Lower leg skin (tissue), 3 donors: ENCODE results near the gene UNC13A.

ENCODE experiments used
- CTCF ChIP-seq, 3 donors: fragments of 450-650 bp; IDR thresholded peaks; one replicate each; pipeline ENCODE4 v1.5.1; 2016; ENCODE audit warnings: antibody characterized with exemption in 3 of 3, mild to moderate bottlenecking in 3 of 3, moderate library complexity in 2 of 3
- POLR2A ChIP-seq, 2 donors: fragments of 450-650 bp; IDR thresholded peaks; one replicate each; pipeline ENCODE4 v1.6.1; 2016 to 2017; ENCODE audit warnings: antibody characterized with exemption in 2 of 2, mild to moderate bottlenecking in 1 of 2, moderate library complexity in 1 of 2

DNA sequence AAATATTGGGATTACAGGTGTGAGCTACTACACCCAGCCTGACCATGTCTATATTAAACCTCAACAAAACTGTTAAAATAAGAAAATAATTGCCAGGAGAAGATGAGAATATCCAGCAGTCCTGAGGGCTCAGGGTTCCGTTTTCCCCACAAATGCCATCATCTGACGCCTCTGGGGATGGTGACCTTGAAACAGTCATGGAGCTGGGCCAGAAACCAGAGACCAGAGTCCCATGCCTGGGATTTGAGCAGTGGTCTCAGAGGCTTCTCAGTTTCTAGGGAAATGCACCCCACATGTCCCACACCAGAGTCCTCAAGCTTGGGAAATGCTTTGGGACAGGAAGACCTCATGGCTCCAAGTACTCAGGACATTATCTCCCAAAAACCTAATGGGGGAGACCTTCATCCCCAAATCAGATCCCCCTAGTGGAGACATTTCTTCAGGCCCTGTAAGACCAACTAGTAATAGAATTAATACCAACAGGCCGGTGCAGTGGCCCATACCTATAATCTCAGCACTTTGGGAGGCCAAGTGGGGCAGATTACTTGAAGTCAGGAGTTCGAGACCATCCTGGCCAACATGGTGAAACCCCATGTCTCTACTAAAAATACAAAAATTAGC is 28.3 kb upstream of the UNC13A start:
- no peak for TF ChIP-seq CTCF (IDR thresholded peaks at IDR 0.05)
- TF ChIP-seq POLR2A (IDR thresholded peaks at IDR 0.05): no peak
